Stimulated activated memory B cell treated with anti-CD40 and anti-IgM and Interleukin-4, amounts not matched to agents 10 μg/mL and 1 μg/mL and 100 μg/mL, for 72 hours (primary cell): ENCODE measurements around the gene ZEB1.
A peak's percentile ranks its signal among the peaks of the same experiment; 100 is the strongest.

Experiments
- ATAC-seq: fragments of 150-1000 bp; cut with Tn5 transposase; 2 replicates; pipeline ENCODE4 v1.10.0; 2021
- H3K27ac Mint-ChIP-seq: one replicate; pipeline ENCODE4 v1.8.0; 2022; ENCODE audit warnings: mild to moderate bottlenecking, mixed read lengths
- H3K27me3 Mint-ChIP-seq: one replicate; pipeline ENCODE4 v1.8.0; 2022; ENCODE audit warnings: mixed read lengths
- H3K36me3 Mint-ChIP-seq: one replicate; pipeline ENCODE4 v1.8.0; 2022; ENCODE audit warnings: mixed read lengths
- H3K4me1 Mint-ChIP-seq: one replicate; pipeline ENCODE4 v1.8.0; 2022; ENCODE audit warnings: mixed read lengths
- H3K4me3 Mint-ChIP-seq: one replicate; pipeline ENCODE4 v1.8.0; 2022; ENCODE audit warnings: mild to moderate bottlenecking, moderate library complexity, mixed read lengths
- H3K9me3 Mint-ChIP-seq: one replicate; pipeline ENCODE4 v1.8.0; 2022; ENCODE audit warnings: mixed read lengths

The ZEB1 gene

GRCh38 chr10:31313396-31313795, 5.6 kb upstream of the ZEB1 start:
- no peak overlapping the region for H3K27ac Mint-ChIP-seq
- no peak overlapping the region for H3K4me3 Mint-ChIP-seq
- no peak for ATAC-seq
- no peaks in the 10 kb centered on the region for H3K9me3 Mint-ChIP-seq
- peaks cover 21% of the 10 kb centered on the region for H3K36me3 Mint-ChIP-seq
- H3K4me1 Mint-ChIP-seq, result peaks cover 14% of the 10 kb centered on the region
- no peaks in the 10 kb centered on the region for H3K27me3 Mint-ChIP-seq

DNA sequence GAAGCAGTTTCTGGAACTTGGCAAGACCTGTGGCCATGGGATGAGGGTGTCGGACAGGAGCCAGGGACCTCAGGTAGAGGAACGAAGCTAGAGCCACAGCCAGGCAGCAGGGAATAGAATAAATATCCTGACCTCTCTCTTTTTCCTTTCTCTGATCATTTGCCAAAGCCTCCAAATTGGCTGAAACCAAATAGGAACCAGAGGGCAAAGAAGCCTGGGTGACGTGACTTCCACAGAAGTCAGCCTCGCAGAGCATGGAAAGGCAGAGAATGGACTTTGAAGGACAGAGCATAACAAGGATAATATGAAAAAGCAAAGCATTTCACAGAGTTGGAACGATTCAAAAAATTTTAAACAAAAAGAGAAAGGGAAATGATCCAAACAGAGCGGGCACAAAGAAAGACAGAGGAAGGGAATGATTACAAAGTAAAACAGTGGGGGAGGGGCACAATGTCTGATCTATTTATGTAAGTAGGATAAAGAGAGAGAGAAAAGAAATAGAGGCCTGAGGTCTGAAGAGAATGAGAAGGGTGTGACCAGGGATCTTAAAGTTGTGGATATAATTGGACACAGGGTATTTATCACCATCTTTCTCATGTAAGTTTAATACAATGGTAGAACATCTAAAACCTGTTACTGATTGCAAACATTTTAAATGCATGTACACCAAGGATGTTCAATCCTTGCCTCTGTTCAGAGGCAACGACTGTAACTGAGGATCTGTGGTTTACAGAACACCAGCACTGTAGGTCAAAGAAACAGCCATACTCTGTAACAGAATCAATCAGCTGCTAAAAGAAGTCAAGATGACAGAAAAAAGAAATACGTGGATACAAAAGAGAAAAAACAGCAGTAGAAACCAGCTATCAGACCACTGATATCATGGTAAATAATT, 4.5 kb upstream of the ZEB1 start:
- no peak for ATAC-seq
- Mint-ChIP-seq H3K36me3 (peaks cover 15% of the 10 kb centered on the region), H3K9me3 (no peaks in the 10 kb centered on the region), H3K4me1 (peaks cover 14% of the 10 kb centered on the region), H3K4me3 (no peak overlapping the region), H3K27ac (no peak overlapping the region), H3K27me3 (no peaks in the 10 kb centered on the region)

GRCh38 chr10:31315453-31315852, 3.6 kb upstream of the ZEB1 start:
- no peak for ATAC-seq
- Mint-ChIP-seq H3K4me1 (peaks cover 14% of the 10 kb centered on the region), H3K27ac (no peak overlapping the region), H3K36me3 (peaks cover 14% of the 10 kb centered on the region), H3K27me3 (no peaks in the 10 kb centered on the region), H3K9me3 (no peaks in the 10 kb centered on the region), H3K4me3 (no peak overlapping the region)

GRCh38 chr10:31317171-31317570, 1.8 kb upstream of the ZEB1 start:
- Mint-ChIP-seq H3K27ac (no peak overlapping the region), H3K4me1 (peaks cover 30% of the 10 kb centered on the region), H3K4me3 (no peak overlapping the region), H3K36me3 (peaks cover 14% of the 10 kb centered on the region), H3K27me3 (no peaks in the 10 kb centered on the region), H3K9me3 (no peaks in the 10 kb centered on the region)
- ATAC-seq, result no peak

GRCh38 chr10:31317652-31318381, 1.2 kb upstream of the ZEB1 start:
- Mint-ChIP-seq H3K27ac (peak overlapping the region; percentile 94), H3K27me3 (no peaks in the 10 kb centered on the region), H3K4me1 (peaks cover 37% of the 10 kb centered on the region), H3K36me3 (peaks cover 14% of the 10 kb centered on the region), H3K4me3 (peak overlapping the region; percentile 93), H3K9me3 (no peaks in the 10 kb centered on the region)
- no peak for ATAC-seq

DNA sequence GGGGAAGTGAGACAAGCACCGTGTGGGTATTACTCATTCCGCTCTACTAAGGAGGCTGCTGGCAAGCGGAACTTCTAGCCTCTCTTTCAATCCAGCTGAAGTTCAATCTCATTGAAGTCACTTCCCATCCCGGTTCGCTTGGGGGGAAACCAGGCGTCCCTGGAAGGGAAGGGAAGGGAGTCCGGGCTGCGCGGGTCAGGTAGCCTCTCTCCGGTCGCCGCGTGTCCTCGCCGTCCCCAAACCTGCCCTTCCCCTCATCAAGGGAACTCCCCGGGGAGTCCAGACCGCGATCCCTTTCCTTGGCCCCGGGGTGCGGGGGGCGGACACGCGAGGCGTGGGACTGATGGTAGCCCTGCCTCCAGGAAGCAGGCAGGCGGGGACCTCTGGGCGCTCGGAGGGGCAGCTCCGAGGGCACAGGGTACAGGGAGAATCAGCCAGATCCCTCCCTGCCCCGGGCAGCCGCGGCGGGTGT, 598 bp upstream of the ZEB1 start:
- peak; percentile 89 for ATAC-seq
- Mint-ChIP-seq H3K27ac (peak overlapping the region; percentile 94), H3K9me3 (no peaks in the 10 kb centered on the region), H3K27me3 (no peaks in the 10 kb centered on the region), H3K4me1 (peaks cover 39% of the 10 kb centered on the region), H3K4me3 (peak overlapping the region; percentile 93), H3K36me3 (peaks cover 14% of the 10 kb centered on the region)

- Mint-ChIP-seq H3K27me3 (no peaks in the 10 kb centered on the region), H3K27ac (peak overlapping the region; percentile 94), H3K36me3 (peaks cover 7% of the 10 kb centered on the region), H3K4me1 (peaks cover 43% of the 10 kb centered on the region), H3K9me3 (no peaks in the 10 kb centered on the region), H3K4me3 (peak overlapping the region; percentile 93)
- peak; percentile 9 for ATAC-seq
Observed at GRCh38 chr10:31319602-31320549, 860 bp downstream of the ZEB1 start.

- Mint-ChIP-seq H3K4me1 (peaks cover 43% of the 10 kb centered on the region), H3K4me3 (peak overlapping the region; percentile 90), H3K9me3 (no peaks in the 10 kb centered on the region), H3K36me3 (peaks cover 7% of the 10 kb centered on the region), H3K27ac (peak overlapping the region; percentile 94), H3K27me3 (no peaks in the 10 kb centered on the region)
- no peak for ATAC-seq
Observed at GRCh38 chr10:31320550-31321211, 1.7 kb downstream of the ZEB1 start.

GRCh38 chr10:31321396-31321941, 2.5 kb downstream of the ZEB1 start:
- H3K4me1 Mint-ChIP-seq, result peaks cover 43% of the 10 kb centered on the region
- H3K9me3 Mint-ChIP-seq, result no peaks in the 10 kb centered on the region
- H3K27ac Mint-ChIP-seq, result peak overlapping the region; percentile 94
- H3K4me3 Mint-ChIP-seq, result peak overlapping the region; percentile 90
- no peaks in the 10 kb centered on the region for H3K27me3 Mint-ChIP-seq
- no peak for ATAC-seq
- H3K36me3 Mint-ChIP-seq, result peaks cover 7% of the 10 kb centered on the region

DNA sequence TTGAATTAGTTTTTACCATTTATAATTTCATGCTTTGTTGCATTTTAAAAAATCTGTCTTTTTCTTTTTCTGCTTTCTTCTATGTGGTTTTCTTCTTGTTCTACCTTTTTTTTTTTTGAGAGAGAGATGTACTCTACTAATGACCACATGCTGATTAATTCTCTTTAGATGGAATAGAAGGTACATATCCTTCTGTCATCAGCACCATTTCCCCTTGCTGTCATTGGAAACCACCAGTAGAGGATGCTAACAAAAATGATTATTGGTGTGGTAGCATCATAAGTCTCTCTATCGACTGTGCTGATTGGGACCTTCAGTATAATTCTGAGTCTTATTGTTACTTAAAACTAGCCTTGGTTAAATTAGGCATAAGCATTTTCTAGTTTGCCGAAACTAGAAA, 3.6 kb downstream of the ZEB1 start:
- Mint-ChIP-seq H3K9me3 (no peaks in the 10 kb centered on the region), H3K4me3 (peak overlapping the region; percentile 47), H3K27me3 (no peaks in the 10 kb centered on the region), H3K27ac (no peak overlapping the region), H3K36me3 (no peaks in the 10 kb centered on the region), H3K4me1 (peaks cover 45% of the 10 kb centered on the region)
- no peak for ATAC-seq

DNA sequence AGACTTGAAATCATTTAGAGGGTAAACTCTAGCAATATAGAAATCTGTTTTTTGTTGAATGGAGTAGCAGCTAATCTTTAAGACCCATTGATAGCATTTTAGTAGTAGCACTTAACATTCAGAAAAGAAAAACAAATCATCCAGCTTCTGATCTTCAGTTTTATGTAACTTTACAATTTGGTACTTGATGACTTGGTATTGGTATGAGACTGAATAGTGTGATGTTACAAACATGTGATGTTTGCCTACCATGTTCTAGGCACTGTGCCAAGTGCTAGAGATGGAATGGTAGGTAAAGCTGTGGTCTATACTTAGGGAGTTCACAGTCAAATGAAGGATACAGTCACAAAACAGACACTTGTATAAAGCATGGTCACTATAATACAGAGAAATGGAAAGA, 21.3 kb downstream of the ZEB1 start:
- Mint-ChIP-seq H3K36me3 (no peaks in the 10 kb centered on the region), H3K4me1 (peaks cover 6% of the 10 kb centered on the region), H3K27me3 (no peaks in the 10 kb centered on the region), H3K9me3 (no peaks in the 10 kb centered on the region), H3K4me3 (no peak overlapping the region), H3K27ac (no peak overlapping the region)
- ATAC-seq, result no peak

- H3K36me3 Mint-ChIP-seq, result no peaks in the 10 kb centered on the region
- no peak overlapping the region for H3K27ac Mint-ChIP-seq
- no peaks in the 10 kb centered on the region for H3K9me3 Mint-ChIP-seq
- no peak overlapping the region for H3K4me3 Mint-ChIP-seq
- no peaks in the 10 kb centered on the region for H3K27me3 Mint-ChIP-seq
- peaks cover 17% of the 10 kb centered on the region for H3K4me1 Mint-ChIP-seq
- peak; percentile 65 for ATAC-seq
Observed at GRCh38 chr10:31341552-31341951, 22.5 kb downstream of the ZEB1 start.

DNA sequence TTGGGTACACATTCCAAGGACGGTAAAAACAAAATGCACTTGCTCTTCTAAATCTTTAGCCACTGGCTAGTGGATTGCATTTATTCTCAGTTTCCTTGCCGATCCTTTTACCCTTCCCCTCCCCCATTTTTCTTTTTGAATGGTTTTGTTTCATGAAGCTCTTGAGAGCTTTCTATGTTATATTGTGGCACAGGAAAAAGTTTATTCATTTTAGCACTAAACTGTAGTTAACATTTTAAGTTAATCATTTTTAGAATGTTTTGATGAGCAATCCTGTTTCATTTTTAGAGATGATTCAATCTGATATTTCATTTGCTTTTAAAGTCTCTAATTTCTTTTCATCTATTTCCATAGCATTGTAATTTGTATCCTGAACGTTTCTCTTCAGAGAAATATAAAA, 24.0 kb downstream of the ZEB1 start:
- H3K4me3 Mint-ChIP-seq, result peak overlapping the region; percentile 12

GRCh38 chr10:31343551-31343950, 24.5 kb downstream of the ZEB1 start:
- no peak overlapping the region for H3K4me3 Mint-ChIP-seq
- peak overlapping the region; percentile 52 for H3K27ac Mint-ChIP-seq
- H3K27me3 Mint-ChIP-seq, result no peaks in the 10 kb centered on the region
- H3K36me3 Mint-ChIP-seq, result no peaks in the 10 kb centered on the region
- peaks cover 36% of the 10 kb centered on the region for H3K4me1 Mint-ChIP-seq
- H3K9me3 Mint-ChIP-seq, result no peaks in the 10 kb centered on the region
- ATAC-seq, result no peak

More for the DNA sequence above, 24.0 kb downstream of the ZEB1 start:
- Mint-ChIP-seq H3K36me3 (no peaks in the 10 kb centered on the region), H3K27ac (peak overlapping the region; percentile 52), H3K27me3 (no peaks in the 10 kb centered on the region), H3K9me3 (no peaks in the 10 kb centered on the region), H3K4me1 (peaks cover 30% of the 10 kb centered on the region)
- ATAC-seq, result no peak
